GM21717 (cell line): ENCODE data around the gene MPPED2.

Experiments used
- ATAC-seq: cut with Tn5 transposase; IDR thresholded peaks from one replicate; pipeline ENCODE4 v1.9.1; 2021; ENCODE audit warnings: mild to moderate bottlenecking, moderate library complexity; ENCODE audit not compliant: unreplicated experiment

MPPED2 gene

GRCh38 chr11:30488304-30488998 is 97.7 kb downstream of the MPPED2 start:
- no peak for ATAC-seq

GRCh38 chr11:30487200-30487898 is 98.8 kb downstream of the MPPED2 start:
- no peak for ATAC-seq

GRCh38 chr11:30485756-30486155 is 100.4 kb downstream of the MPPED2 start:
- no peak for ATAC-seq

GRCh38 chr11:30485222-30485621 is 100.9 kb downstream of the MPPED2 start:
- no peak for ATAC-seq

GRCh38 chr11:30483056-30483455 is 103.1 kb downstream of the MPPED2 start:
- no peak for ATAC-seq

GRCh38 chr11:30481796-30482195 is 104.4 kb downstream of the MPPED2 start:
- no peak for ATAC-seq

GRCh38 chr11:30481330-30481729 is 104.8 kb downstream of the MPPED2 start:
- ATAC-seq: no peak

GRCh38 chr11:30479899-30480298 is 106.3 kb downstream of the MPPED2 start:
- ATAC-seq: no peak

- ATAC-seq: no peak
These were observed 107.2 kb downstream of the MPPED2 start for GRCh38 chr11:30478923-30479322.

- ATAC-seq: no peak
These were observed 109.1 kb downstream of the MPPED2 start for GRCh38 chr11:30477061-30477460.

- no peak for ATAC-seq
These were observed 111.8 kb downstream of the MPPED2 start for GRCh38 chr11:30474151-30474954.

- ATAC-seq: no peak
These were observed 114.9 kb downstream of the MPPED2 start for GRCh38 chr11:30471244-30471643.

- ATAC-seq: no peak
These were observed 117.3 kb downstream of the MPPED2 start for GRCh38 chr11:30468881-30469280.

GRCh38 chr11:30467176-30467575 is 119.0 kb downstream of the MPPED2 start:
- ATAC-seq: no peak

GRCh38 chr11:30465623-30466022 is 120.5 kb downstream of the MPPED2 start:
- no peak for ATAC-seq

GRCh38 chr11:30465192-30465591 is 121.0 kb downstream of the MPPED2 start:
- ATAC-seq: no peak

- ATAC-seq: no peak
These were observed 122.9 kb downstream of the MPPED2 start for GRCh38 chr11:30463266-30463665.

- ATAC-seq: no peak
These were observed 123.7 kb downstream of the MPPED2 start for GRCh38 chr11:30462421-30462820.

- no peak for ATAC-seq
These were observed 126.3 kb downstream of the MPPED2 start for GRCh38 chr11:30459821-30460220.

- ATAC-seq: no peak
These were observed 126.8 kb downstream of the MPPED2 start for GRCh38 chr11:30459306-30459705.

GRCh38 chr11:30458541-30458940 is 127.6 kb downstream of the MPPED2 start:
- no peak for ATAC-seq

GRCh38 chr11:30457087-30457486 is 129.1 kb downstream of the MPPED2 start:
- ATAC-seq: no peak
